PC-3 (cell line): Measurements from ENCODE around the gene AFF1. TPM values are rescaled to one million over a fixed set of nuclear protein-coding genes. Genes with fewer than 3 reads are reported as not detected.

Experiments used
- ATAC-seq: fragments of 200-7000 bp; cut with Tn5 transposase; 2 replicates; pipeline ENCODE4 v1.9.1; 2020; ENCODE audit warnings: mild to moderate bottlenecking, moderate library complexity
- BruUV-seq: library from RNA; stranded (reverse); fragments of 400-500 nt; replicated peaks from 2 replicates; lab custom pipeline; 2021; lab: Mats Ljungman, UMichigan
- CTCF ChIA-PET: fragments of 300-600 bp; sonication (Branson Sonifier 250); formaldehyde crosslinking; loops from one replicate; lab custom pipeline; 2022; ENCODE audit warnings: antibody characterized with exemption; lab: Charles Lee
- POLR2A ChIA-PET: fragments of 300-600 bp; sonication (Branson Sonifier 250); formaldehyde crosslinking; loops from one replicate; lab custom pipeline; 2022; ENCODE audit warnings: antibody characterized with exemption; ENCODE audit not compliant: unreplicated experiment; lab: Charles Lee
- DNase-seq: peaks from one replicate; pipeline ENCODE4 v3.0.0-alpha.2; 2015
- H2AFZ ChIP-seq: fragments of 300-600 bp; sonication (generic); 2 replicates; pipeline ENCODE4 v1.6.0; 2016; ENCODE audit warnings: antibody characterized with exemption, low read length
- H3F3A ChIP-seq: fragments of 300-600 bp; sonication (generic); one replicate; pipeline ENCODE4 v1.6.0; 2017; ENCODE audit warnings: antibody characterized with exemption, low read length, control low read depth, mild to moderate bottlenecking; ENCODE audit not compliant: unreplicated experiment
- H3K27ac ChIP-seq: fragments of 300-600 bp; sonication (generic); 2 replicates; pipeline ENCODE4 v1.5.1; 2016; ENCODE audit warnings: mild to moderate bottlenecking, low read length
- H3K27me3 ChIP-seq: fragments of 300-600 bp; sonication (generic); 2 replicates; pipeline ENCODE4 v1.6.1; 2016; ENCODE audit warnings: low read length, mixed read lengths
- H3K36me3 ChIP-seq: fragments of 300-600 bp; sonication (generic); 2 replicates; pipeline ENCODE4 v1.6.1; 2016; ENCODE audit warnings: low read depth, mixed run types, low read length, mixed read lengths
- H3K4me1 ChIP-seq: fragments of 300-600 bp; sonication (generic); 2 replicates; pipeline ENCODE4 v1.5.1; 2016; ENCODE audit warnings: low read length; ENCODE audit not compliant: insufficient read depth
- H3K4me2 ChIP-seq: fragments of 300-600 bp; sonication (generic); 2 replicates; pipeline ENCODE4 v1.6.0; 2016; ENCODE audit warnings: low read length
- H3K4me3 ChIP-seq: fragments of 300-600 bp; sonication (generic); 2 replicates; pipeline ENCODE4 v1.5.1; 2016; ENCODE audit warnings: mild to moderate bottlenecking, low read length, mixed read lengths
- H3K79me2 ChIP-seq: fragments of 300-600 bp; sonication (generic); 2 replicates; pipeline ENCODE4 v1.6.1; 2017; ENCODE audit warnings: low read length, mixed read lengths
- H3K9ac ChIP-seq: fragments of 300-600 bp; sonication (generic); 2 replicates; pipeline ENCODE4 v1.6.0; 2016; ENCODE audit warnings: mild to moderate bottlenecking, low read length
- H3K9me2 ChIP-seq: fragments of 300-600 bp; sonication (generic); replicated peaks from 2 replicates; pipeline ENCODE4 v1.6.1; 2016; ENCODE audit warnings: mixed run types, low read length, mixed read lengths
- H3K9me3 ChIP-seq: fragments of 300-600 bp; sonication (generic); 2 replicates; pipeline ENCODE4 v1.6.1; 2016; ENCODE audit warnings: low read length, mixed read lengths
- H4K20me1 ChIP-seq: fragments of 300-600 bp; sonication (generic); 2 replicates; pipeline ENCODE4 v1.6.1; 2016; ENCODE audit warnings: low read length, mixed read lengths
- CTCF ChIP-seq: fragments of 300-600 bp; sonication (generic); conservative IDR thresholded peaks from 2 replicates; pipeline ENCODE4 v1.5.1; 2017; ENCODE audit warnings: antibody characterized with exemption, low read depth, mild to moderate bottlenecking, low read length
- EZH2 ChIP-seq: fragments of 300-600 bp; sonication (generic); IDR thresholded peaks from one replicate; pipeline ENCODE4 v1.6.1; 2017; ENCODE audit warnings: antibody characterized with exemption, mild to moderate bottlenecking, low read length; ENCODE audit not compliant: unreplicated experiment
- EZH2phosphoT487 ChIP-seq: fragments of 300-600 bp; sonication (generic); IDR thresholded peaks from 2 replicates; pipeline ENCODE4 v1.6.1; 2018; ENCODE audit warnings: mild to moderate bottlenecking, antibody characterized with exemption, low read length, borderline replicate concordance
- intact Hi-C: fragments of 100-400 bp; cut with micrococcal nuclease; formaldehyde crosslinking; loops from 2 replicates; pipeline ENCODE4 v1.9.0; 2023
- total RNA-seq: library from RNA; depleted of rRNA; stranded (reverse); fragments of >200 nt; gene quantifications from 2 replicates; pipeline ENCODE4 v1.2.3, GENCODE V29; 2014

The AFF1 gene
- total RNA-seq, 1 experiment from 2014 or later = 8.1 TPM

GRCh38 chr4:87118421-87118820, 183.6 kb downstream of the AFF1 start:
- no peak overlapping the region for H3K27ac ChIP-seq
- no peak overlapping the region for H3K4me3 ChIP-seq
- no peak overlapping the region for H3K9ac ChIP-seq
- BruUV-seq = no TSS peak
- ATAC-seq (no peak), DNase-seq (no peak)
- no peaks in the 10 kb centered on the region for H3K36me3 ChIP-seq
- TF ChIP-seq EZH2 = no peak
- no peak for TF ChIP-seq EZH2phosphoT487
- TF ChIP-seq CTCF = no peak
- intact Hi-C loops = no loop called here
- no peaks in the 10 kb centered on the region for H3K9me2 ChIP-seq
- H4K20me1 ChIP-seq = no peaks in the 10 kb centered on the region
- CTCF ChIA-PET = no interaction called here
- POLR2A ChIA-PET = no interaction called here
- H3K27me3 ChIP-seq = no peaks in the 10 kb centered on the region
- no peak overlapping the region for H3K4me2 ChIP-seq
- H2AFZ ChIP-seq = no peak overlapping the region
- H3F3A ChIP-seq = no peaks in the 10 kb centered on the region
- H3K79me2 ChIP-seq = no peaks in the 10 kb centered on the region
- H3K4me1 ChIP-seq = peaks cover 15% of the 10 kb centered on the region
- H3K9me3 ChIP-seq = no peaks in the 10 kb centered on the region

- Histone ChIP-seq H3K4me2 (no peak overlapping the region), H3K27ac (no peak overlapping the region), H3K9me3 (no peaks in the 10 kb centered on the region), H2AFZ (no peak overlapping the region), H3K9me2 (no peaks in the 10 kb centered on the region), H3K79me2 (no peaks in the 10 kb centered on the region), H3K4me1 (peaks cover 15% of the 10 kb centered on the region), H3K9ac (no peak overlapping the region), H3K4me3 (no peak overlapping the region), H3K27me3 (no peaks in the 10 kb centered on the region), H3F3A (no peaks in the 10 kb centered on the region), H4K20me1 (no peaks in the 10 kb centered on the region), H3K36me3 (no peaks in the 10 kb centered on the region)
- BruUV-seq = no TSS peak
- TF ChIP-seq EZH2phosphoT487 (no peak), EZH2 (no peak), CTCF (no peak)
- ChIA-PET POLR2A (no interaction called here), CTCF (no interaction called here)
- ATAC-seq = no peak
- DNase-seq = no peak
- intact Hi-C loops = no loop called here
Measured at GRCh38 chr4:87118826-87119225, 184.0 kb downstream of the AFF1 start.

GRCh38 chr4:87120010-87120409, 185.2 kb downstream of the AFF1 start:
- no peak for TF ChIP-seq EZH2phosphoT487
- no peak for TF ChIP-seq EZH2
- no peak for TF ChIP-seq CTCF
- no TSS peak for BruUV-seq
- Histone ChIP-seq H4K20me1 (no peaks in the 10 kb centered on the region), H3K36me3 (no peaks in the 10 kb centered on the region), H3K27ac (no peak overlapping the region), H3K4me1 (peaks cover 15% of the 10 kb centered on the region), H3K9ac (no peak overlapping the region), H2AFZ (no peak overlapping the region), H3F3A (no peaks in the 10 kb centered on the region), H3K4me3 (no peak overlapping the region), H3K9me2 (no peaks in the 10 kb centered on the region), H3K79me2 (no peaks in the 10 kb centered on the region), H3K27me3 (no peaks in the 10 kb centered on the region), H3K9me3 (no peaks in the 10 kb centered on the region), H3K4me2 (no peak overlapping the region)
- ChIA-PET CTCF (no interaction called here), POLR2A (no interaction called here)
- DNase-seq (no peak), ATAC-seq (no peak)
- intact Hi-C loops = no loop called here
